ENCODE measurements around the gene EFNA2. TPM values are rescaled to one million over a fixed set of nuclear protein-coding genes. Genes with fewer than 3 reads are reported as not detected.

EFNA2 gene
- 14.3 TPM in 2 replicates for total RNA-seq (2021)
- long read RNA-seq, result 0 reads

GRCh38 chr19:1285737-1286360 is at the start of gene EFNA2:
TSS of gene EFNA2 (plus strand) at chr19:1285873. CDS start at chr19:1286169, 296 bp downstream.
- no peak within 1 kb of the TSS for H2AFZ ChIP-seq (ENCODE audit: low read length)
- H3K79me2 ChIP-seq (ENCODE audit: insufficient read depth, low read length), result peaks cover 2% of the 10 kb centered on the region; the same call in 1 of the 2 replicates
- DNase-seq, result no peak
- H2AK5ac ChIP-seq (ENCODE audit: insufficient read length, low read length), result no peak within 1 kb of the TSS
- no peak within 1 kb of the TSS for H2BK12ac ChIP-seq (ENCODE audit: insufficient read length, low read depth, low read length)
- H3K4me1 Mint-ChIP-seq, result peaks cover 7 to 20% of the 10 kb centered on the region in 2 experiments
- H3K14ac ChIP-seq (ENCODE audit: insufficient read depth, low read length), result peak within 1 kb of the TSS; percentile 68
- no CpG with 5 or more reads among the region's 113 CpGs for WGBS (ENCODE audit: extremely low coverage, insufficient read length, low lambda C conversion rate)
- no peak within 1 kb of the TSS for H3T11ph ChIP-seq (ENCODE audit: low read length)
- H3K27me3 ChIP-seq (ENCODE audit: insufficient read depth, low read length), result no peaks in the 10 kb centered on the region
- no peak within 1 kb of the TSS for H3K56ac ChIP-seq (ENCODE audit: insufficient read length, low read depth, low read length)
- no peak within 1 kb of the TSS for H4K5ac ChIP-seq (ENCODE audit: insufficient read length, low read depth, low read length)
- peaks cover 15% of the 10 kb centered on the region for H3K27me3 Mint-ChIP-seq (ENCODE audit: low read depth)
- peaks cover 4% of the 10 kb centered on the region for H3K23me2 ChIP-seq (ENCODE audit: insufficient read length, low read depth, low read length, poor library complexity, severe bottlenecking)
- no peaks in the 10 kb centered on the region for H3K36me3 Mint-ChIP-seq (ENCODE audit: insufficient read depth in 1 of 3, low read depth in 3 of 3)
- no peak within 1 kb of the TSS for H3K4ac ChIP-seq (ENCODE audit: low read depth, low read length)
- H4K20me1 ChIP-seq (ENCODE audit: control insufficient read depth, insufficient read depth, insufficient read length), result no peaks in the 10 kb centered on the region
- no peak within 1 kb of the TSS for H3K18ac ChIP-seq (ENCODE audit: insufficient read length, low read depth, low read length)
- H4K91ac ChIP-seq (ENCODE audit: insufficient read length, low read depth, low read length), result no peak within 1 kb of the TSS
- H3K79me1 ChIP-seq (ENCODE audit: insufficient read depth, low read depth, low read length, poor library complexity, severe bottlenecking), result no peaks in the 10 kb centered on the region
- peak within 1 kb of the TSS; percentile 71 to 84 for H3K4me3 Mint-ChIP-seq
- no peaks in the 10 kb centered on the region for H3K9me3 Mint-ChIP-seq
- H3K27ac ChIP-seq (ENCODE audit: insufficient read length, low read depth, low read length), result no peak within 1 kb of the TSS
- no peaks in the 10 kb centered on the region for H3K4me1 ChIP-seq (ENCODE audit: insufficient read depth, low read length)
- no peak within 1 kb of the TSS for H2BK15ac ChIP-seq (ENCODE audit: low read depth, low read length)
- peak within 1 kb of the TSS; percentile 19 for H3K4me2 ChIP-seq (ENCODE audit: insufficient read depth, insufficient read length, low read length)
- no peak within 1 kb of the TSS for H3K23ac ChIP-seq (ENCODE audit: insufficient read length, low read depth, low read length)
- no peak within 1 kb of the TSS for H3K9ac ChIP-seq (ENCODE audit: extremely low read depth, insufficient read length, low read length)
- H2BK120ac ChIP-seq (ENCODE audit: low read depth, low read length, poor library complexity, severe bottlenecking), result no peak within 1 kb of the TSS
- no peak within 1 kb of the TSS for H2BK20ac ChIP-seq (ENCODE audit: low read depth, low read length, poor library complexity, severe bottlenecking)
- no peak within 1 kb of the TSS for H2BK5ac ChIP-seq (ENCODE audit: insufficient read length, low read length)
- no peak within 1 kb of the TSS for H4K8ac ChIP-seq (replicated peaks; ENCODE audit: insufficient read length, low read depth, low read length)
- no peak within 1 kb of the TSS for H3K27ac Mint-ChIP-seq
- no peaks in the 10 kb centered on the region for H3K9me3 ChIP-seq (ENCODE audit: control insufficient read depth, low read depth, low read length)
- no peak; the same call in 2 of the 3 replicates for TF ChIP-seq CTCF (conservative IDR thresholded peaks at IDR 0.05)
